WTC11 (cell line): ENCODE data around the gene OOSP1.

Experiments
- FOXJ3 ChIP-seq: sonication (generic); formaldehyde crosslinking; IDR thresholded peaks from 2 replicates; pipeline ENCODE4 v1.9.0; 2021; ENCODE audit warnings: missing genetic modification reagents, mild to moderate bottlenecking, borderline replicate concordance
- TF ChIP-seq, protein P1 (sequence below): fragments of 200-600 bp; IDR thresholded peaks from 2 replicates; pipeline ENCODE4 v1.8.0; 2022; ENCODE audit warnings: antibody characterized with exemption

DNA sequence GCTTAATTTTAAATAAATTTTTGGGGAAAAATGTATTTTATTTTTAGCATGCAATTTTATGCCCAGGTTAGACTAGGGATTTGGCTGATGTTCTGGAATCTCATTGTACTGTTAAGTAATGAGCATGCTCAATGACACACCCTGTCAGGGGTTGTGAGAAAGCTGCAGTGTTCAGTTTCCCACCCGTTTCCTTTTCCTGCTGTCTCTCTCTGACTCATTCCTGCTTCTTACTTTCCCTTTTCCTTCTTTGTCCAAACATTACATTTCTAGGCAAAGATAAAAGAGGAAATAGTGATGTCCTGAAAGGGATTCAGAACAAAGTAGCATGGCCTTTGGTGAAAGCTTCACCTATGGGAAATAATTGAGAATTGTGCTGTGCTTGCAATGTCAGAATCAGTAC, 36.9 kb upstream of the OOSP1 start:
- TF ChIP-seq, protein P1, sequence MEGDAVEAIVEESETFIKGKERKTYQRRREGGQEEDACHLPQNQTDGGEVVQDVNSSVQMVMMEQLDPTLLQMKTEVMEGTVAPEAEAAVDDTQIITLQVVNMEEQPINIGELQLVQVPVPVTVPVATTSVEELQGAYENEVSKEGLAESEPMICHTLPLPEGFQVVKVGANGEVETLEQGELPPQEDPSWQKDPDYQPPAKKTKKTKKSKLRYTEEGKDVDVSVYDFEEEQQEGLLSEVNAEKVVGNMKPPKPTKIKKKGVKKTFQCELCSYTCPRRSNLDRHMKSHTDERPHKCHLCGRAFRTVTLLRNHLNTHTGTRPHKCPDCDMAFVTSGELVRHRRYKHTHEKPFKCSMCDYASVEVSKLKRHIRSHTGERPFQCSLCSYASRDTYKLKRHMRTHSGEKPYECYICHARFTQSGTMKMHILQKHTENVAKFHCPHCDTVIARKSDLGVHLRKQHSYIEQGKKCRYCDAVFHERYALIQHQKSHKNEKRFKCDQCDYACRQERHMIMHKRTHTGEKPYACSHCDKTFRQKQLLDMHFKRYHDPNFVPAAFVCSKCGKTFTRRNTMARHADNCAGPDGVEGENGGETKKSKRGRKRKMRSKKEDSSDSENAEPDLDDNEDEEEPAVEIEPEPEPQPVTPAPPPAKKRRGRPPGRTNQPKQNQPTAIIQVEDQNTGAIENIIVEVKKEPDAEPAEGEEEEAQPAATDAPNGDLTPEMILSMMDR: no peak
- no peak for TF ChIP-seq FOXJ3 (CRISPR knock-in tag)
